ENCODE results near the gene NAA16.

The NAA16 gene

DNA sequence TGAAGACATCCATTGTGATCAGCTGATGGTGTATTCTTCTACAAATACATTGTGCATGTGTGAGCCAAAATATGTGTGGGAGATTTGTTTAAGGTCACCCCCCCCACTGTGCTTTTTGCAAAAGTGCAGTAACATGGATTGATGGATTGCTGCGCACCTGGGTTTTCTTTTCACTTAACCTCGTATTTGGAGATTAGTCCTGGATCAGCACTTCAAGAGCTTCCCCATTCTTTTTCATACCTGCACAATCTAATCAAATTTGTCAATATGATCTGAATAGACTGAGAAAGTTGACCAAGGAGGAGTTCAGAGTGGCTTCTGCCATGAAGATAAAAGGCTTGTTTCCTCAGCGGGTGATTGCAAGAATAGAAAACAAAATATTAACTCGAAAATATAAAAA, 23.7 kb downstream of the NAA16 start:
- POLR2A ChIA-PET: no interaction called here
- H3K27me3 ChIP-seq (replicated peaks in 2 of 5; ENCODE audit: control insufficient read depth in 4 of 5, insufficient read depth in 5 of 5, low read length in 4 of 5): no peaks in the 10 kb centered on the region
- no peaks in the 10 kb centered on the region for H3K4me1 ChIP-seq (ENCODE audit: control extremely low read depth in 1 of 4, control insufficient read depth in 4 of 4, insufficient read depth in 4 of 4, low read length in 3 of 4)
- no peak overlapping the region for H3K4me3 ChIP-seq (ENCODE audit: control insufficient read depth in 1 of 7, extremely low read depth in 1 of 7, insufficient read depth in 4 of 7, low read depth in 2 of 7, low read length in 6 of 7)
- 100% methylated on average over 2 of the region's 4 CpGs for WGBS (ENCODE audit: insufficient coverage)
- H3K9me3 ChIP-seq (ENCODE audit: control extremely low read depth in 1 of 5, control insufficient read depth in 4 of 5, insufficient read depth in 2 of 5, low read depth in 1 of 5, low read length in 4 of 5): no peaks in the 10 kb centered on the region
- no peak overlapping the region for H3K27ac ChIP-seq (ENCODE audit: insufficient read depth in 1 of 2, low read depth in 1 of 2, low read length in 2 of 2, poor library complexity in 1 of 2, severe bottlenecking in 2 of 2)
- no peak for DNase-seq
- CTCF ChIA-PET: interaction anchor here (1.0 kb wide), 1 partner anchor 22 kb away, joined by 3 read pairs; no protein-coding TSS in a partner anchor
- peaks cover 5 to 23% (median 12%) of the 10 kb centered on the region in 4 experiments for H3K36me3 ChIP-seq (ENCODE audit: control insufficient read depth in 4 of 4, insufficient read depth in 4 of 4, low read length in 3 of 4)

DNA sequence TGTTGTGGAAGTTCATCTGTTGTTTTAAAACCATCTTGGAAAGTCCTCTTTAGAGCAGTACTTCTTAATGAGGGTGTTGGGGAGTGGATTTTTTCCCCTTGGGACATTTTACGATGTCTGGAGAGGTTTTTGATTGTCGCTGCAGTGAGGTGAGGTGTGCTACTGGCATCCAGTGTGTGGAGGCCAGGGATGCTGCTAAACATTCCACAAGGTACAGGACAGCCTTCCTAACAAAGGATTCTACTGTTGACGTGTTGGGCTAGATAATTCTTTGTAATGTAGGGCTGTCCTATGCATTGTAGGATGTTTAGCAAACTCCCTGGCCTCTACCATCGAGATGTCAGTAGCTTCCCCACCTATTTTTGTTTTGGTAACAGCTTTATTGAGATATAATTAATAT, 33.3 kb downstream of the NAA16 start:
- Histone ChIP-seq H3K27ac (ENCODE audit: insufficient read depth in 1 of 2, low read depth in 1 of 2, low read length in 2 of 2, poor library complexity in 1 of 2, severe bottlenecking in 2 of 2) (no peak overlapping the region), H3K9me3 (ENCODE audit: control extremely low read depth in 1 of 5, control insufficient read depth in 4 of 5, insufficient read depth in 2 of 5, low read depth in 1 of 5, low read length in 4 of 5) (peaks cover 0 to 5% (median 0%) of the 10 kb centered on the region in 5 experiments), H3K4me1 (ENCODE audit: control extremely low read depth in 1 of 4, control insufficient read depth in 4 of 4, insufficient read depth in 4 of 4, low read length in 3 of 4) (no peaks in the 10 kb centered on the region), H3K27me3 (replicated peaks in 2 of 5; ENCODE audit: control insufficient read depth in 4 of 5, insufficient read depth in 5 of 5, low read length in 4 of 5) (no peaks in the 10 kb centered on the region), H3K4me3 (ENCODE audit: control insufficient read depth in 1 of 7, extremely low read depth in 1 of 7, insufficient read depth in 4 of 7, low read depth in 2 of 7, low read length in 6 of 7) (no peak overlapping the region), H3K36me3 (ENCODE audit: control insufficient read depth in 4 of 4, insufficient read depth in 4 of 4, low read length in 3 of 4) (peaks cover 13 to 42% (median 24%) of the 10 kb centered on the region in 4 experiments)
- POLR2A ChIA-PET: no interaction called here
- whole genome bisulfite sequencing (ENCODE audit: insufficient coverage): no CpG with 5 or more reads among the region's 4 CpGs
- DNase-seq: no peak
- CTCF ChIA-PET: no interaction called here

DNA sequence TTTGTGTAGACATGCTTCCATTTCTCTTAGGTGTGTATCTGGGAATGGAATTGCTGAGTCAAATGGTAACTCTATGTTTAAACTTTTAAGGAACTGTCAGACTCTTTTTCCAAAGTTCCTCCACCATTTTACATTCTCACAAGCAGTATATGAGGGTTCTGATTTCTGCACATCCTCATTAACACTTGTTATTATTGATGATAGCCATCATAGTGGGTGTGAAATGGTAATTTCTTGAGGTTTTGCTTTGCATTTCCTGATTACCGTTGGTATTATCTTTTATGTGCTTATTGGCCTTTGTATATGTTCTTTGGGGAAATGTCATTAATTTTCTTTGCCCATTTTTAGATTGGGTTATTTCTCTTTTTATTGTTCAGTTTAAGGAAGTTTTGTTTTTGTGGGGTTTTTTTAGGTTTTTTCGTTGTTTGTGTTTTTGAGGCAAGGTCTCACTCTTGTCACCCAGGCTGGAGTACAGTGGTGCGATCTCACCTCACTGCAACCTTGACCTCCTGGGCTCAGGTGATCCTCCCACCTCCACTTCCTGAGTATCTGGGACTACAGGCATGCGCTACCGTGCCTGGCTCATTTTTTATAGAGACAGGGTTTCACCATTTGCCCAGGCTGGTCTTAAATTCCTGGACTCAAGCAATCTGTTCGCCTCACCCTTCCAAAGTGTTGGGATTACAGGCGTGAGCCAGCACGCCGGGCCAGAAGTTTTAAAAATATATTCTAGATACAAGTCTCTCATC, 34.3 kb downstream of the NAA16 start:
- 98% methylated on average over 4 of the region's 9 CpGs for WGBS (ENCODE audit: insufficient coverage)
- POLR2A ChIA-PET: no interaction called here

DNA sequence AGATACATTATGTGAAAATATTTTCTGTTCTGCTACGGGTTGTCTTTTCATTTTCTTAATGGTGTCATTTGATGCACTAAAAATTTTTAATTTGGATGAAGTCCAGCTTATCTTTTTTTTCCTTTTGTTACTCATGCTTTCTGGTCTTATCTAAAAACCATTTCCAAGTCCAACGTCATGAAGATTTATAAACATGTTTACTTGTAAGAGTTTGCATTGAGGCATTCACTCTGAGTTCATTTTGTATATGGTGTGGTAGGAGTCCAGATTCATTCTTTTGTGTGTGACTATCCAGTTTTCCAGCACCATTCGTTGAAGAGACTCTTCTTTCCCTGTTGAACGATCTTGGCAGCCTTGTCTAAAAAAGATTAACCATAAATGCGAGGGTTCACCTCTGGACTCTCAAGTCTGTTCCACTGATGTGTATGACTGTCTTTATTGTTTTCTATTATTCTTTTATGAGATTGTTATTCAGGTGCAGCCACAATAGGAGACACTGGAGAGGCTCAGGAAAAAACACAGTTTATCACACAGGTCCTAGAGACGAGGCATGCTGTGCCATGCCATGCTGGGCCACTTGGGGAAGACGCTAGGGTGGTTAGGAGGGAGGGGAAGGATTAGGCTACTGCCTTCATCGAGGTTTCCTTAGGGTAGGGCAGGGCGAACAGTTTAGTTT, 35.0 kb downstream of the NAA16 start:
- H3K9me3 ChIP-seq (ENCODE audit: control extremely low read depth in 1 of 5, control insufficient read depth in 4 of 5, insufficient read depth in 2 of 5, low read depth in 1 of 5, low read length in 4 of 5): peaks cover 0 to 5% (median 0%) of the 10 kb centered on the region in 5 experiments
- 100% methylated on average over 6 of the region's 9 CpGs for WGBS (ENCODE audit: insufficient coverage)
- no peaks in the 10 kb centered on the region for H3K4me1 ChIP-seq (ENCODE audit: control extremely low read depth in 1 of 4, control insufficient read depth in 4 of 4, insufficient read depth in 4 of 4, low read length in 3 of 4)
- H3K27ac ChIP-seq (ENCODE audit: insufficient read depth in 1 of 2, low read depth in 1 of 2, low read length in 2 of 2, poor library complexity in 1 of 2, severe bottlenecking in 2 of 2): no peak overlapping the region
- no peaks in the 10 kb centered on the region for H3K27me3 ChIP-seq (replicated peaks in 2 of 5; ENCODE audit: control insufficient read depth in 4 of 5, insufficient read depth in 5 of 5, low read length in 4 of 5)
- ChIA-PET POLR2A (no interaction called here), CTCF (no interaction called here)
- peaks cover 11 to 51% (median 25%) of the 10 kb centered on the region in 4 experiments for H3K36me3 ChIP-seq (ENCODE audit: control insufficient read depth in 4 of 4, insufficient read depth in 4 of 4, low read length in 3 of 4)
- DNase-seq: peak in 2 of 3 donors; percentile 20 to 45
- no peak overlapping the region for H3K4me3 ChIP-seq (ENCODE audit: control insufficient read depth in 1 of 7, extremely low read depth in 1 of 7, insufficient read depth in 4 of 7, low read depth in 2 of 7, low read length in 6 of 7)

More for the DNA sequence above, 34.3 kb downstream of the NAA16 start:
- Histone ChIP-seq H3K4me3 (ENCODE audit: control insufficient read depth in 1 of 7, extremely low read depth in 1 of 7, insufficient read depth in 4 of 7, low read depth in 2 of 7, low read length in 6 of 7) (no peak overlapping the region), H3K9me3 (ENCODE audit: control extremely low read depth in 1 of 5, control insufficient read depth in 4 of 5, insufficient read depth in 2 of 5, low read depth in 1 of 5, low read length in 4 of 5) (peaks cover 0 to 5% (median 0%) of the 10 kb centered on the region in 5 experiments), H3K36me3 (ENCODE audit: control insufficient read depth in 4 of 4, insufficient read depth in 4 of 4, low read length in 3 of 4) (peaks cover 13 to 45% (median 24%) of the 10 kb centered on the region in 4 experiments), H3K27ac (ENCODE audit: insufficient read depth in 1 of 2, low read depth in 1 of 2, low read length in 2 of 2, poor library complexity in 1 of 2, severe bottlenecking in 2 of 2) (no peak overlapping the region), H3K4me1 (ENCODE audit: control extremely low read depth in 1 of 4, control insufficient read depth in 4 of 4, insufficient read depth in 4 of 4, low read length in 3 of 4) (no peaks in the 10 kb centered on the region), H3K27me3 (replicated peaks in 2 of 5; ENCODE audit: control insufficient read depth in 4 of 5, insufficient read depth in 5 of 5, low read length in 4 of 5) (no peaks in the 10 kb centered on the region)
- no peak for DNase-seq
- CTCF ChIA-PET: no interaction called here

DNA sequence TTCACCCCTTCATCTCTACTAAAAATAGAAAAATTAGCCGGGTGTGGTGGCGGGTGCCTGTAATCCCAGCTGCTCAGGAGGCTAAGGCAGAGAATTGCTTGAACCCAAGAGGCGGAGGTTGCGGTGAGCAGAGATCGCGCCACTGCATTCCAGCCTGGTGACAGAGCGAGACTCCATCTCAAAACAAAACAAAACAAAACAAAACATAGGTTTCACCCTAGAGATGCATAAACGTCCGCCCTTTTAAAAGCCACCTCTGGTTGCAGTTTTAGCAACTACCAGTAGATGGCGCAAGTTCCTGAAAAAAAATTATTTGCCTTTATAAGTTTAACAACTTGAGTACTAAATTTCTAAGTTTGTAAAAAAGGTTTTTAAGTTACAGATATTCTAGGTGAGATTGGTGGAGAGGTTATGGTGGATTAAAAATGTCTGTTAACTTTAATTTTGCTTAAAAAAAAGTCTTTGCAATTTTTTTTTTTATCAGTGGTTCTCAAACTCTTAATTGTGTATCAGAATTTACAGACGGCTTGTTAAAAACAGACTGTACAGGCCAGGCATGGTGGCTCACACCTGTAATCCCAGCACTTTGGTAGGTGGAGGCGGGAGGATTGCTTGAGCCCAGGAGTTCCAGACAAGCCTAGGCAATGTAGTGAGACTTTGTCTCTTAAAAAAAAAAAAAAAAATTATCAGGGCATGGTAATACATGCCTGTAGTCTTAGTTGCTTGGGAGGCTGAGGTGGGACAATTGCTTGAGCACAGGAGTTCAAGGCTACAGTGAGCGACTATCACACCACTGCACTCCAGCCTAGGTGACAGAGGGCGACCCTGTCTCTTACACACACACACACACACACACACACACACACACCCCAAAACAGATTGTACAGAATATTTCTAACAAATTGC, 42.1 kb downstream of the NAA16 start:
- Histone ChIP-seq H3K27me3 (replicated peaks in 2 of 5; ENCODE audit: control insufficient read depth in 4 of 5, insufficient read depth in 5 of 5, low read length in 4 of 5) (no peaks in the 10 kb centered on the region), H3K4me3 (ENCODE audit: control insufficient read depth in 1 of 7, extremely low read depth in 1 of 7, insufficient read depth in 4 of 7, low read depth in 2 of 7, low read length in 6 of 7) (no peak overlapping the region), H3K4me1 (ENCODE audit: control extremely low read depth in 1 of 4, control insufficient read depth in 4 of 4, insufficient read depth in 4 of 4, low read length in 3 of 4) (peaks cover 9 to 16% (median 14%) of the 10 kb centered on the region in 4 experiments), H3K9me3 (ENCODE audit: control extremely low read depth in 1 of 5, control insufficient read depth in 4 of 5, insufficient read depth in 2 of 5, low read depth in 1 of 5, low read length in 4 of 5) (no peaks in the 10 kb centered on the region), H3K36me3 (ENCODE audit: control insufficient read depth in 4 of 4, insufficient read depth in 4 of 4, low read length in 3 of 4) (peaks cover 0 to 25% (median 7%) of the 10 kb centered on the region in 4 experiments), H3K27ac (ENCODE audit: insufficient read depth in 1 of 2, low read depth in 1 of 2, low read length in 2 of 2, poor library complexity in 1 of 2, severe bottlenecking in 2 of 2) (peak overlapping the region; percentile 40 to 58)
- 94% methylated on average over 2 of the region's 14 CpGs for WGBS (ENCODE audit: insufficient coverage)
- peak; percentile 66 to 80 (median 72) for DNase-seq
- ChIA-PET POLR2A (no interaction called here), CTCF (interaction anchor here (1.0 to 1.1 kb wide), 2 partner anchors 33 to 303 kb away, joined by 3 read pairs; no protein-coding TSS in a partner anchor)

DNA sequence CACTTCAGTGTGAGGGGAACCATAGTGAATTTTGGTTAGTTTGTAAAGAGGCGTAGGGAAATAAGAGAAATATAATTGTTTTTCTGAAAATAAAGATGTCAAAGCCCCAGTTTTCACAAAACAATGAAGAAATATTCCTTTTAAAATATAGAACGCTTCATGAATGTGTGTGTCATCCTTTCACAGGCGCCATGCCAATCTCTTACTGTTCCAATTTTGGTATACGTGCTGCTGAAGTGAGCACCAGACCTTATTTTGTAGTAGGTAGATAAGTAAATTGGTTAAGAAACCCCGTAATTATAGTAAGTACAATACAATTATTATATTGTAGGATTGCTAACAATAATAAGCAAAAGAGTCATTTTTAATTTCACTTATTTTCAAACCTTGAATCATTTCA, 43.3 kb downstream of the NAA16 start:
- Histone ChIP-seq H3K36me3 (ENCODE audit: control insufficient read depth in 4 of 4, insufficient read depth in 4 of 4, low read length in 3 of 4) (peaks cover 0 to 32% (median 10%) of the 10 kb centered on the region in 4 experiments), H3K27me3 (replicated peaks in 2 of 5; ENCODE audit: control insufficient read depth in 4 of 5, insufficient read depth in 5 of 5, low read length in 4 of 5) (no peaks in the 10 kb centered on the region), H3K4me3 (ENCODE audit: control insufficient read depth in 1 of 7, extremely low read depth in 1 of 7, insufficient read depth in 4 of 7, low read depth in 2 of 7, low read length in 6 of 7) (no peak overlapping the region), H3K4me1 (ENCODE audit: control extremely low read depth in 1 of 4, control insufficient read depth in 4 of 4, insufficient read depth in 4 of 4, low read length in 3 of 4) (peaks cover 9 to 16% (median 14%) of the 10 kb centered on the region in 4 experiments), H3K27ac (ENCODE audit: insufficient read depth in 1 of 2, low read depth in 1 of 2, low read length in 2 of 2, poor library complexity in 1 of 2, severe bottlenecking in 2 of 2) (no peak overlapping the region), H3K9me3 (ENCODE audit: control extremely low read depth in 1 of 5, control insufficient read depth in 4 of 5, insufficient read depth in 2 of 5, low read depth in 1 of 5, low read length in 4 of 5) (no peaks in the 10 kb centered on the region)
- DNase-seq: no peak
- ChIA-PET POLR2A (no interaction called here), CTCF (interaction anchor here (0.9 to 1.0 kb wide), 3 partner anchors 21 to 299 kb away, joined by 3 to 6 read pairs (median 3); no protein-coding TSS in a partner anchor)
- WGBS (ENCODE audit: insufficient coverage): 93% methylated on average over 2 of the region's 5 CpGs

Data from common myeloid progenitor, CD34-positive (primary cell).